Nephron (organoid): Measurements from ENCODE around the gene EML2.
A peak's percentile ranks its signal among the peaks of the same experiment; 100 is the strongest.

Experiments used
- H3K27ac Mint-ChIP-seq, 3 experiments: 2 replicates each; pipeline ENCODE4 v1.8.0; 2020; ENCODE audit warnings: mixed read lengths in 3 of 3, mild to moderate bottlenecking in 2 of 3, moderate library complexity in 1 of 3
- H3K27me3 Mint-ChIP-seq: 2 replicates; pipeline ENCODE4 v1.8.0; 2021; ENCODE audit warnings: low read depth, mild to moderate bottlenecking, moderate library complexity, mixed read lengths
- H3K36me3 Mint-ChIP-seq: 2 replicates; pipeline ENCODE4 v1.8.0; 2020; ENCODE audit warnings: low read depth, mixed read lengths
- H3K4me1 Mint-ChIP-seq: 2 replicates; pipeline ENCODE4 v1.8.0; 2020; ENCODE audit warnings: mixed read lengths
- H3K4me3 Mint-ChIP-seq, 3 experiments: 2 replicates each; pipeline ENCODE4 v1.8.0; 2020; ENCODE audit warnings: mild to moderate bottlenecking in 3 of 3, mixed read lengths in 3 of 3, moderate library complexity in 2 of 3
- H3K9me3 Mint-ChIP-seq: 2 replicates; pipeline ENCODE4 v1.8.0; 2020; ENCODE audit warnings: mixed read lengths
- CTCF ChIP-seq, 3 experiments: fragments of 200-600 bp; sonication (generic); IDR thresholded peaks; one replicate each; pipeline ENCODE4 v1.5.0; 2021; ENCODE audit warnings: antibody characterized with exemption in 3 of 3; ENCODE audit not compliant: unreplicated experiment in 3 of 3

Gene EML2

GRCh38 chr19:45597425-45598111, 41.6 kb downstream of the EML2 start:
- H3K4me1 Mint-ChIP-seq, result peaks cover 19% of the 10 kb centered on the region
- peaks cover 86% of the 10 kb centered on the region for H3K27me3 Mint-ChIP-seq
- H3K27ac Mint-ChIP-seq, result no peak overlapping the region
- H3K4me3 Mint-ChIP-seq, result peak overlapping the region in 2 of 3 experiments; percentile 16 to 44
- H3K36me3 Mint-ChIP-seq, result no peaks in the 10 kb centered on the region
- H3K9me3 Mint-ChIP-seq, result no peaks in the 10 kb centered on the region
- no peak for TF ChIP-seq CTCF (IDR thresholded peaks at IDR 0.05; ENCODE audit: unreplicated experiment in 3 of 3)

- peaks cover 86% of the 10 kb centered on the region for H3K27me3 Mint-ChIP-seq
- no peaks in the 10 kb centered on the region for H3K36me3 Mint-ChIP-seq
- H3K4me1 Mint-ChIP-seq, result peaks cover 5% of the 10 kb centered on the region
- H3K4me3 Mint-ChIP-seq, result no peak overlapping the region
- no peaks in the 10 kb centered on the region for H3K9me3 Mint-ChIP-seq
- TF ChIP-seq CTCF (IDR thresholded peaks at IDR 0.05; ENCODE audit: unreplicated experiment in 3 of 3), result no peak
- H3K27ac Mint-ChIP-seq, result no peak overlapping the region
Measured at GRCh38 chr19:45595814-45596213, 43.4 kb downstream of the EML2 start.

GRCh38 chr19:45593520-45593919, 45.7 kb downstream of the EML2 start:
- no peaks in the 10 kb centered on the region for H3K4me1 Mint-ChIP-seq
- no peak for TF ChIP-seq CTCF (IDR thresholded peaks at IDR 0.05; ENCODE audit: unreplicated experiment in 3 of 3)

GRCh38 chr19:45592366-45592765, 46.8 kb downstream of the EML2 start:
- peaks cover 67% of the 10 kb centered on the region for H3K27me3 Mint-ChIP-seq
- H3K4me1 Mint-ChIP-seq, result no peaks in the 10 kb centered on the region

More at GRCh38 chr19:45593520-45593919, 45.7 kb downstream of the EML2 start:
- H3K27me3 Mint-ChIP-seq, result peaks cover 78% of the 10 kb centered on the region
- no peak overlapping the region for H3K27ac Mint-ChIP-seq
- no peaks in the 10 kb centered on the region for H3K9me3 Mint-ChIP-seq
- H3K36me3 Mint-ChIP-seq, result no peaks in the 10 kb centered on the region
- H3K4me3 Mint-ChIP-seq, result no peak overlapping the region

GRCh38 chr19:45591638-45592005, 47.6 kb downstream of the EML2 start:
- Mint-ChIP-seq H3K36me3 (no peaks in the 10 kb centered on the region), H3K27ac (no peak overlapping the region), H3K27me3 (peaks cover 59% of the 10 kb centered on the region), H3K9me3 (no peaks in the 10 kb centered on the region), H3K4me3 (no peak overlapping the region), H3K4me1 (no peaks in the 10 kb centered on the region)
- no peak for TF ChIP-seq CTCF (IDR thresholded peaks at IDR 0.05; ENCODE audit: unreplicated experiment in 3 of 3)

More at GRCh38 chr19:45592366-45592765, 46.8 kb downstream of the EML2 start:
- no peaks in the 10 kb centered on the region for H3K36me3 Mint-ChIP-seq
- H3K9me3 Mint-ChIP-seq, result no peaks in the 10 kb centered on the region
- H3K27ac Mint-ChIP-seq, result no peak overlapping the region
- TF ChIP-seq CTCF (IDR thresholded peaks at IDR 0.05; ENCODE audit: unreplicated experiment in 3 of 3), result no peak
- H3K4me3 Mint-ChIP-seq, result no peak overlapping the region

GRCh38 chr19:45591004-45591637, 48.1 kb downstream of the EML2 start:
- Mint-ChIP-seq H3K4me3 (no peak overlapping the region), H3K9me3 (no peaks in the 10 kb centered on the region), H3K4me1 (no peaks in the 10 kb centered on the region), H3K27ac (no peak overlapping the region), H3K27me3 (peaks cover 54% of the 10 kb centered on the region), H3K36me3 (no peaks in the 10 kb centered on the region)
- peak in 1 of 3 experiments; percentile 42 for TF ChIP-seq CTCF (IDR thresholded peaks at IDR 0.05; ENCODE audit: unreplicated experiment in 3 of 3)
